ENCODE measurements around the gene ARHGAP18. TPM values are rescaled to one million over a fixed set of nuclear protein-coding genes. Genes with fewer than 3 reads are reported as not detected.

Gene ARHGAP18
- total RNA-seq, 1 donor from 2014 or later = 8.3 TPM

DNA sequence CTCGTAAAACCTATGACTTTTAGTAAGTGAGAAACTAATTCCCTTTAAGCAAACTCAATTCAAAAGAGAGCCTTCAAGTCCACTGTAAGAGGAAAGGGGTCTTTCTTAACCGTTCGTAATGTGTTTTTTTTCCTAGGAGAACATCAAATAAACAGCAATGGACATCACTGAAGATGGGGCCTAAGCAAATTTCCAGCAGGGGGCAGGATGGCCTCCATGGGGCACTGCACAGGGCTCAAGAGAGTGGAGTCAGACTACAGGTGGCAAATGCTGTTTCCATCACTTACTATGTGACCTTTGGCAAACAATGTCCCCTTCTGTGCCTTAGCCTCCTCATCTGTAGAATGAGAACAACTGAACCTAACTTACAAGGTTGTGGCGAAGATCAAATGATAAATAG is 88.7 kb downstream of the ARHGAP18 start:
- intact Hi-C loops (cut with micrococcal nuclease) = loop anchor here (1.0 kb wide), 3 partner anchors 50 to 127 kb away; no protein-coding TSS in a partner anchor

DNA sequence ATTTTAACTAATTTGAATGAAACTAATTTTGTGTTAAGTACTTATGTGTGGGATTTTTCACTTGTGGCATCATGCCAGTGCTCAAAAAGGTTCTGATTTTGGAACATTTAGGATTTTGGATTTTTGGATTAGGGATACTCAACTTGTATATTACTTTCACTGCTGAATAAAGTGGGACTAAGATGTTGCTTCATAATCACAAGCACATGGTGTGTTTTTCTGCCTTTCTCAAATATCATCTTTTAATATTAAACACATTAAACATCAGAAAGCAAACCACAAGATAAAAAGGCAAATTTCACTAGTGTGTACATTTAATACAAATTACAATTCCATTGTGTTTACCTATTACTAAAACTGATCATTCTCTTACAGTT is 89.8 kb downstream of the ARHGAP18 start:
- intact Hi-C loops (cut with micrococcal nuclease) = no loop called here

DNA sequence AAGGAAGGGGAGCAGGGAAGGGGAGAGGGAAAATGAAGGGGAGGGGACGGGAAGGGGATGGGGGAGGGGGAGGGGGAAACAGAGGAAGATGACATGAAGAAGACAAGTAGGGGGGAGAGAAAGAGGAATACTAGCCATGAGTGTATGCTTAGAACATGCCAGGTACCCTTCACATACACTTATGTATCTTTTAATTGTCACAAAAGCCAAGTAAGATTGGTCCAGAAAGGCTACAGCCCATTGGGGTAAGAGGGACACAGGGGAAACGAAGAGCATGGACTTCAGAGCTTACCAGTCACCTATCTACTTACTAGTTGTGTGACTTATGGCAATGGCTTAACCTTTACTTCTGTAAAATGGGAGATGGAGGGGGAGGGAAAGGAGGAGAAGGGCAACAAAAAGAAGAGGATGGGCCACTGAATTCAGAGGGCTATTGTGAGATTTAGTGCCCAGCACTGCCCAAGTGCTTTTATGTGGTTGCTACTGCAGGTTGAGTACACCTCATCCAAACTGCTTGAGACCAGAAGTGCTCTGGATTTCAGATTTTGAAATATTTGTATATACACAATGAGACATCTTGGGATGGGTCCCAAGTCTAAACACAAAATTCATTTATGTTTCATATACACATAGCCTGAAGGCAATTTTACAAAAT is 90.3 kb downstream of the ARHGAP18 start:
- intact Hi-C loops (cut with micrococcal nuclease) = no loop called here

DNA sequence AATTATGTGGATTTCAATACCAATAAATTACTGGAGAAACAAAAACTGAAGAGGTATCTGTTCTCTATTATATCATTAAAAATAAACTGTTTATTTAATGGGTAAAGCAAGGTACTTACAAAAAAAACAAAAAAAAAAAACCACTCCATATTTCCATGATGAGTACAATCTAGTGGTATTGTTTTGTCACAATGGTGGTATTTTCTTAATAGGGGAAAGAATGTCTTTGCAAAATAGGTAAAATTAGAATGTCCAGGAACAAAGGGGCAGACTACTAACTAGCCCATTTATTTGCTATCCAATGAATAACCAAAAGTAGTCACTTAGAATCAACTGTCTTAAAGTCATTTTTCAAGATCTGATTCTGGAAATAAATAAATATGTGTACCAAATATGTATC is 92.0 kb downstream of the ARHGAP18 start:
- intact Hi-C loops (cut with micrococcal nuclease) = no loop called here

DNA sequence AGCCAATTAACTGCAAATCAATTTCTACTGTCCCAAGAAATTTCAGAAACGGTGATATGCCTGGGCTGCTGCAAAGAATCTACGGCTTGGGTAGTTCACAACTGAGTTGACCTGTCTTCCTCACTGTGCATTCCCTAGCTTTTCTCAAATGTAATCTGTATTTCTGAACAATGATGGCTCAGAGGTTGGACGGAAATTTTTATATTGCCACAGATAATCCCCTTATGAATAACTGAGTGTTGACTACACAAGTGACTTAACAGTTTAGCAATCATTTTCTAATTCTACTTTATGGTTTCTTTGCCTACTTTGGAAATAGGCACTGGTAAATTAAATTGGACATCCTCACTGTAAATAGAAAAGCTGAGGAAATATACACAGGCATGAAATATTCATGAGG is 94.5 kb downstream of the ARHGAP18 start:
- intact Hi-C loops (cut with micrococcal nuclease) = no loop called here

DNA sequence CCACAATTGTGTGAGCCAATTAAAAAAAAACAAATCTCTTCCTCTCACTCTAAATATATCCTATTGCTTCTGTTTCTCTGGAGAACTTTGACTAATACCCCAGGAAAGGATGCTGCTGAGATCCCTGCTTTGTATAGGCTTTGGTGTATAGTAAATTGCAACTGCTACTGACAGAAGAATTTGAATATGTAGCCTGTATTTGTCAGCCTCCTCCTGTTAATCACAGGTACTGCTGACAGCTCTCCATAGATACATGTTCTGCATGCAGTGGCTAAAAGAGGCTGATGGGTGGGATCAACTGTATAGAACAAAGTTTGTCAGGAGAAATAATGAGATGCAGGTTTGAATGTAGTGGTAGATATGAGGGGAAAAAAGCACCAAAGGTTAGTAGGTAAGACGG is 95.0 kb downstream of the ARHGAP18 start:
- intact Hi-C loops (cut with micrococcal nuclease) = no loop called here

DNA sequence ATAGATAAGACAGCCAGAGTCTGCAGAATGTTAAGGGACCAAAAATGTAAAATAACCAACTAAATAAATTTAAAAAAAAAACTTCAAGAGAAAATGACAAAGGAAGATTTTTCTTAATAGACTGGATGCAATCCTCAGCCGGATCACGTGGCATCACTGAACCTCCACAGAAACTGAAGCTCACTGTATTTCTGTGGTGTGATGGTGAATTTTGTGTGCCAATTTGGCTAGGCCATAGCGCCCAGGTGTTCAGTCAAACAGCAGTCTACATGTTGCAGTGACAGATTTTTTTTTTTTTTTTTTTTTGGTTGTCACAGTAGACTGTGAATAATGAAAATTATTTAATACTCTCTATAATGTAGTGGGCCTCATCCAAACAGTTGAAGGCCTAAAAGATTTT is 95.5 kb downstream of the ARHGAP18 start:
- intact Hi-C loops (cut with micrococcal nuclease) = no loop called here

DNA sequence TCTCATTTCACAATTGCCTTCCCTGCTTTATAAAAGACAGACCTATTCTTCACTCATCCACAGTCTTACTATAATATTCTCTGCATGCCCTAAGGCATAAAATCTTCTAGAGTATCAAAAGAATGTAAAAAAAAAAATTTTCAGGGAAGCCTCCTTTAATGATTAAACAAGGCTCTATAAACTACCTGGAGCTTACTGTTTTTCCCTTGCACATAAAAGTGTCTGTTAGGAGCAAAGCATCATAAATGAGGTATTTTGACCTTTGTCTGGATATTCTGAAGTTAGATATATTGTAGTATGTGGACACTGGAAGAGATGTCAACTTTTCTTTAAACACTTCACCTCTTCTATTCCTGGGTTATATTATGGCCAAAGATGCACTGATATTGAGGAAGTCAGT is 97.5 kb downstream of the ARHGAP18 start:
- intact Hi-C loops (cut with micrococcal nuclease) = no loop called here

DNA sequence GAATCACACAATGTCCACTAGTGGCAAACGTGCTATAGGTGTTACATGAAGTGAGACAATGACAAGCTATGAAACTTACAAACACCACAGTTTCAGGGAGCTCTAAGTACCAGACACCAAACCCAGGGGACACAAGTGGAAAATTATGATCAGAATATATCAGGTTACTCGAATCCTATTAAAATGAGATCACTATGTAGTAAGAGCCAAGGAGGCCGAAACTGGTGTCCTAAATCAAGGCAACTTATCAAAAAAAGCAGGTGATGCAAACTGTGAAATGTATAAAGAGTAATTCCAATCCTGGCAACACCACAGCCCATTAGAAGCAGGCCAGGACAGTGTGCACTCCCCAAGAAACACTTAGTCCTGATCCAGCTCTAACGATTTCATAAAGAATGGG is 100.3 kb downstream of the ARHGAP18 start:
- intact Hi-C loops (cut with micrococcal nuclease) = loop anchor here (5.0 kb wide), 1 partner anchor 1508 kb away; no protein-coding TSS in a partner anchor

DNA sequence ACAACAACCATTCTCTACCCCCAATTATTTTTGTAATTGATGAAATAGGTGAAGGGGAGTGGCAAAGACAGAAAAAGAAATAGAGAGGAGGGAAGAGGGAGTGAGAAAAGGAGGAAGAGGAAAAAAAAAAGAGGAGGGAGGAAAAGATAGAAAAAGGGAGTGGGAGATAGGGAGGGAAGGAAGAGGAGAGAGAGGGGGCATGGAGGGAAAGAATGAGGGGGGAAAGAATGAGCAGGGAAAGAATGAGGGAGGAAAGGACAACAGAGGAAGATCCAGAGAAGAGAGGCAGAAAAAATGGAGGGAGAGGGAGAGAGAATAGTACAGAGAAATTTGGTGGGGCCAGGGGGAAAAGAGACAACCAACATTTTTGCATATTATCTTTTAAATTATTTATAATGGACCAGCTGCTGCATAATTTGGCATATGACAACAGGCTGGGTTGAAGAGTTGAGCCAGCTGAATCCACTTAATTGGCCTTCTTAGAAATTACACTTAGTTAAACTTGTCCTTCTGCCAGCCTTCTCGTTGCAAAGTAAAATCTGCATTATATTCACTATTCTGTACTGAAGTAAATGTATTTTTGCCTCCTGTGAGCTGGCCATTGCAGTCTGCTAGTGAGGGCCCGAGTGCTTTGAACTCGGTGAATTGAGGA is 101.0 kb downstream of the ARHGAP18 start:
- intact Hi-C loops (cut with micrococcal nuclease) = loop anchor here (5.0 kb wide), 1 partner anchor 1508 kb away; no protein-coding TSS in a partner anchor

DNA sequence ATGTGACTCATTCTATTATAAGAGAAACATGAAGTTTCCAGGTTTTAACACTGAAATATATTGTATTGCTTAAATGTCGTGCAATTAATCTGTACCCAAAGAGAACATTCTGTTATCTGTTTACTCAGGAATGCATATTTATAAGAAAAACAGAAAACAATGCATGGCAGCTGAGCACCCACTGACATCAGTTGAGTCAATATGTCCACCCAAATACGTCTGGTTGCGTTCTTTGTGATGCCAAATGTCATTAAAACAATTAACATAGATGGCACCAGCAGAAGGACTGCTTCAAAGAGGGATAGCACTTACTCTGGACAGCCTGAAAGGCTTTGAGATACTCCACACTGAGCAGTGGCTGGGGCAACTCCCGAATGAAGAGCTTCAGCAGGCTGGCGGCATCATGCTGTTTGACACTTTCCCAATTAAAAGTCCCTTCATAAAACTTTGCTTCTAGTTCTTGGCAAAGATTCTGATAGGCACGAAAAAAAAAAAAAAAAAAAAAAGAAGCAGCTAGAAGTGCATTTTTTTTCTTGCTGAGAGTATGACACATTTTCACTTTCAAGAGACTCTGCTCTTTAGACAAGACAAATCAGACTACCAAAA is 102.3 kb downstream of the ARHGAP18 start:
- intact Hi-C loops (cut with micrococcal nuclease) = loop anchor here (5.0 kb wide), 1 partner anchor 1510 kb away; no protein-coding TSS in a partner anchor

DNA sequence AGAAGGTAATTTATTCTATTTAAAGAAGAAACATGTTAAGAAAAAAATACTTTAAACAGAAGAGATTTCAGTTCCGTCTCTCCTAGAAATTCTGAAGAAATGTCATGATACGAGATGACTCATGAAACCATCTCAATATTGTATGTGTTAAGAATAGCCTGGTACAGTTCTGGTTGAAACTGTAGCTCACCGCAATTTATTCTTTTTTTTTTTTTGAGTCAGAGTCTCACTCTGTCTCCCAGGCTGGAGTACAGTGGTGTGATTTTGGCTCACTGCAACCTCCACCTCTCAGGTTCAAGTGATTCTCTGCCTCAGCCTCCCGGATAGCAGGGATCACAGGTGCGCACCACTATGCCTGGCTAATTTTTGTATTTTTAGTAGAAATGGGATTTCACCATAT is 103.3 kb downstream of the ARHGAP18 start:
- intact Hi-C loops (cut with micrococcal nuclease) = loop anchor here (5.0 kb wide), 1 partner anchor 1511 kb away; no protein-coding TSS in a partner anchor

DNA sequence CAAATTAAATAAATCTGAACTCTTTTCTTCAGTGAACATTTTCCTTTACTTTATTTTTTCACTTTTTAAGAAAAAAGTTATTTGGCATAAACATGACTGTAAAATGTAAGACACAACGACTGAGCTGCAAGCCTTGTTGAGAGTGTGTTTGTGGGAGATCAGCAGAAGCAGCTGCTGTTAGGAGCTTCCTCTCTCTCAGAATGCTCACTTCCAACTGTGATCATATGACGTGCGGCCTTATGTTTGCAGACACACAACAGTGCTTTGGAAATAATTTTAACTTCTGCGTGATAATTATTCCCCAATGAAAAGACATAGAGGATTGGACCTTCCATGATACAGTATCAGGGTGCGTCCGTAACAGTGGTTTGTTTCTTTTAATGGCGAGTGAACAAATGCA is 104.0 kb downstream of the ARHGAP18 start:
- intact Hi-C loops (cut with micrococcal nuclease) = loop anchor here (5.0 kb wide), 1 partner anchor 1511 kb away; no protein-coding TSS in a partner anchor

DNA sequence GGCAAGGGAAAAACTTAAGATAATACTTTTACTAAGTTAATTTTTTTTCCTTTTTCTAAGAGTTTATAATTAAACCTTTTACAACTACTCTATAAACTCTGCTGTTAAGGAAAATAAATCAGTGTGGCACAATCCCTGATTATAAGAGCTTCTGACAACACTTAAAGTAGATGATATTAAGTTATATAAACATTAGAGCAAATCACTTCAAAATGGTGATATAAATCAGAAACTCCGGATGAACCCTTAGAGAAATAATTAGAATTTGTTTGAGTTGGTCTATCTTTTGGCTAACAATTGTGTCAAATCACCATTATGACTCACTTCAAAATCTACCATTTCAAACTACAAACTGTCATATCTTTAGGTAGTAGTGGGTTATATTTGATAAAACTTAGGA is 104.9 kb downstream of the ARHGAP18 start:
- intact Hi-C loops (cut with micrococcal nuclease) = loop anchor here (5.0 kb wide), 1 partner anchor 1512 kb away; no protein-coding TSS in a partner anchor

DNA sequence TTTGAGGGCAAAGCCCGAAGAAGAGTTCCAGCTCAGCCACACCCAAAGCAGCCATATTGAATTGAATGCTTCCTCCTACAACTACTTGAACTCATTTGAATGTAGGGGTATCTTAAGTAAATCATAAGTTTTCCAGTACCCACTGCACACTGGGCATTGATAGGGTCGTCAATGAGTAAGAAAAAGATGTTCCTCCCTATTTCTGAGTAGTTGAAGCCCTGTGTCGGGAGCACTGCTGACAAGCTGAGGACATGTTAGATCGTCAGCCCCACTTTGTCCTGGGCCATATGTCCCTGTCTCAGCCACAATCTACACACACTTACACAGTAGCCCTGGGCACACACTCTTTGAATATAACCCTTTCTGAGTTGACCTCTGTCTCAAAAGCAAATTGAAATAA is 105.7 kb downstream of the ARHGAP18 start:
- intact Hi-C loops (cut with micrococcal nuclease) = no loop called here

DNA sequence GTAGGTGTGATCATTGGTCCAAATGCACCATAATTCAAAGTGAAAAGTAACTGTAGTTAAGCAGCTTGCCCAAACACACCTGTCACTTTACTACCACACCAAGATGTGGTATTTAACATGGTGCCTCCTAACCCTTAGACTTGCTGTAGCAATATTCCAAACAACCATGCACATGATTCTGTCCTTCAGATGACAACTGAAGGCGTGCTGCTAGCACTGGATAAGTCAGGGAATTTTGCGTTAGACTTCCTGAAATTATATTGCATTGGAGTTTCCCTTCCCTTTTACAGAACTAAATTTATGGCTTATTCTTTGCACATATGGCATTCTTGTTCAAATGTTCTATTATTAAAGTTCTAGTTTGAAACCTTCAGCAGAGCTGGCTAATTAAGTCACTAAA is 106.2 kb downstream of the ARHGAP18 start:
- intact Hi-C loops (cut with micrococcal nuclease) = no loop called here

DNA sequence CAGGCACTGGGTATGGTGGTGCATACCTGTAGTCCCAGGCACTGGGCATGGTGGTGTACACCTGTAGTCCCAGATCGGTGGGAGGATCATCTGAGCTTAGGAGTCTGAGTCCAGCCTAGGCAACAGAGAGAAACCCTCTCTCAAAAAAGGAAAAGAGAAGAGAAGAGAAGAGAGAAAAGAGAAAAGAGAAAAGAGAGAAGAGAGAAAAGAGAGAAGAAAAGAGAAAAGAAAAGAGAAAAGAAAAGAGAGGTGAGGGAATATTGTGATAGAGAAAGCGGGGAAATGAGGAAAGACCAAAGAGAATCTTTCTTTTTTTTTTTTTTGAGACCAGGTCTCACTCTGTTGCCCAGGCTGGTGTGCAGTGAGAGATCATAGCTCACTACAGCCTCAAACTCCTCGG is 108.7 kb downstream of the ARHGAP18 start:
- intact Hi-C loops (cut with micrococcal nuclease) = no loop called here

DNA sequence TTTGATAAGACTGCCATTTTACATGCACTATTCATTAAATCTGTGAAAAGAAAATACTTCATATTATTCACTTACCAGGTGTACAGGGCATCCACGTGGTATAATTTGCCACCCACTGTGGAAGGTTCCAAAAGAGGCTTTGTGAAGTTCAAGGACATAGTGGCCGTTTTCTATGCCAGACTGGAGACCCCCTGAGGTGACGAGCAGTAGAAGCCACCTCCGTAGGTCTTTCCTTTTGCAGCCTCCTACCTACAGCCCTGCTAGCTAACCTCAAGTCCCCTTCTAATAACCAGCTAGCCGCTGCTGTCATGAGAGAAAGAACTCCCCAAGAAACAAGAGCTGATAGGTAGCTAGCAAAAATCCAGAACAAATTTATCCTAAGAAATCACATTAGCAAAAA is 110.5 kb downstream of the ARHGAP18 start:
- intact Hi-C loops (cut with micrococcal nuclease) = loop anchor here (5.0 kb wide), 2 partner anchors 293 to 1243 kb away; no protein-coding TSS in a partner anchor

DNA sequence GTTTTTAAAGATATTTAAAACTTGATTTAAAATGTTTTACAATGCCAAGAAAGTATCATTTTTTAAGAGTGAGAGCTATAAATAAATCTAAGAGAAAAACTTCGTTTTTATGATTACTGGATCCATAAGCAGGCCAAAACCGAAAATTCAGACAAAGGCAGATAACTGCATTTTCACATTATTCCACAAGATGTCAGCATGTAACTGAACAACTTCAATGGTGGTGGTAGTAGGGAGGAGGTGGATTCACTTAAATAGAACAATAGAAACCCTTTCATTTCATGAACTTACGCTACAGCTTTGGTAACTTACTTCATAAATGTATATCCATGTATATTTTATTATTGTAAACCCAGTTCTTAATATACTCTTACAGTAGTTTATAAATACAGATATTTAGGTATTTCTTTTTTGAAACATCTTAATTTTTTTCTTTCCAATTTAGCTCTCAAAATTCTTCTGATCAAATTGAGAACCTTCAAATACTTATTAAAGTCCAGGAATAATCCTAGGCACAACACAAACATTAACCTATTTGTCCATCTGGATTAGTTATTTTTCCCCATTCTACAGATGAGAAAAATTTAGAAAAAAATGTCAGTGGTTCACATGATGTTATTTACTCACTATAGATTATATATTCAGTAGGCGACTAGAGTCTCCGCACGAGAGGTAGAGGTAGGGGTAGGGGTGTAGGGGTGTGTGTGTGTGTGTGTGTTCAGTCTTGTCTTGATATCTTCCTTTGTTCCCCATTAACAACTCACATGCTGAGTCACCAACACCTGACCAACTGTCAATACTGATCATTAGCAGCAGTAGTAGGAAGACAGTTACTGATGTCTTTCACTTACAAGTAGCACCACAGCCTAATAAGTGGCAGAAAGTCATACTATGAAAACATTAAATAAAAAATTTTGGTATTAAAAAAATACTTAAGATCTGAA is 111.5 kb downstream of the ARHGAP18 start:
- intact Hi-C loops (cut with micrococcal nuclease) = loop anchor here (1.0 to 5.0 kb wide), 9 partner anchors 73 to 1244 kb away; no protein-coding TSS in a partner anchor

DNA sequence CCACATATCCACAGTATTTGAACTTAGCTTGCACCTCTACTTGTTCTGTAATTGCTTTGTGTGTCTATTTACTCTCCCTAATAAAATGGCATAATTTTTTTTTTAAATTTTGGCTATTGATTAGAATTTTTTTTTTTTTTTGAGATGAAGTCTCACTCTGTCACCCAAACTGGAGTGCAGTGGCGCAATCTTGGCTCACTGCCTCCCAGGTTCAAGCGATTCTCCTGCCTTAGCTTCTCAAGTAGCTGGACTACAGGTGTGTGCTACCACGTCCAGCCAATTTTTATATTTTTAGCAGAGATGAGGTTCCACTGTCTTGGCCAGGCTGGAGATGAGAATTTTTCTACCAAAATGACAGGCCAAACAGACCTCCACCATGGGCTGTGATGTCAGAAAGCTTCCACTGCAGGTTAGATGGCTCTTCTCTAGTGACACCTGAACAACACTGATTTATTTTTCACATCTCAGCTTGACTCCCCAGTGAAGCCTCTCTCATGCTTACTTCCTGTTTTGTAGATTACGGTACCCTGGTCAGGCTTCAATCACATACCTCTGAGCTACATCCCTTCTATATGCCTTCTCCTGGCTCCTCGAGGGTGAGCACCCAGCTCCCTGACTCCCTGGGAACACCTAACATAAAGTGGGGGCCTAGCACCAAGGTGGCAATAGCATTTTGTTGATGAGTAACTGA is 112.8 kb downstream of the ARHGAP18 start:
- intact Hi-C loops (cut with micrococcal nuclease) = loop anchor here (5.0 kb wide), 2 partner anchors 295 to 1245 kb away; no protein-coding TSS in a partner anchor
